Measurements from ENCODE around the gene RHNO1. TPM values are rescaled to one million over a fixed set of nuclear protein-coding genes. Genes with fewer than 3 reads are reported as not detected.
A peak's percentile ranks its signal among the peaks of the same experiment; 100 is the strongest.

Gene RHNO1
- total and polyA plus RNA-seq, 8 donors = 7.0 to 92.0 (median 14.7) TPM; not detected in 1

GRCh38 chr12:2833327-2833726 is 43.7 kb upstream of the RHNO1 start:
- no peak for DNase-seq
- Histone ChIP-seq H3K9me3 (no peaks in the 10 kb centered on the region), H3K4me3 (no peak overlapping the region), H3K36me3 (peaks cover 0 to 47% (median 44%) of the 10 kb centered on the region in 4 donors), H3K27ac (no peak overlapping the region), H3K27me3 (peaks cover 0 to 6% (median 0%) of the 10 kb centered on the region in 3 donors), H3K4me1 (peaks cover 9 to 19% (median 12%) of the 10 kb centered on the region in 4 donors)
- TF ChIP-seq CTCF (IDR thresholded peaks at IDR 0.05) (no peak), EP300 (IDR thresholded peaks at IDR 0.05) (no peak), POLR2AphosphoS5 (IDR thresholded peaks at IDR 0.05) (no peak), POLR2A (IDR thresholded peaks at IDR 0.05) (no peak)
- WGBS, 5 donors = 42 to 66% (median 60%) methylated on average over 5 of the region's 5 CpGs
- intact Hi-C loops (cut with DNase I; ENCODE audit: low total_unique reads) = no loop called here

DNA sequence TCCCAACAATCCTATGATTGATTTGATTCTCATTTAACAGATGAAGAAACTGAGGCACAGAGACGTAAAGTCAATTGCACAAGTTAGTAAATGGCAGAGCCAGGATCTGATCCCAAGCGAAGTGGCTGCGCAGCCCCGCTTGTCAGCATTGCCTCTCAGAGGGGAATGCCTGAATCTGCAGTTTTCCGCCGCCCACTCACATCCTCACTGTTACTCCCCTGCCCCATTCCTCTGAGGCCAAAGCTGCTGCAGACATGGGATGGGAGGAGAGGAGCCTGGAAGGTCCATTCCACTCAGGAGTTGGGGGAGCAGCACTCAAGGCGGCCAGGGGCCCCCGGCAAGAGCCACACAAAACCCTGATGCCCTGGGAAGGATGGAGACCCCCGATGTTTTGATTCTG is 43.2 kb upstream of the RHNO1 start:
- no peak overlapping the region for H3K27ac ChIP-seq
- TF ChIP-seq POLR2A (IDR thresholded peaks at IDR 0.05) (no peak), EP300 (IDR thresholded peaks at IDR 0.05) (no peak), CTCF (IDR thresholded peaks at IDR 0.05) (no peak), POLR2AphosphoS5 (IDR thresholded peaks at IDR 0.05) (no peak)
- H3K27me3 ChIP-seq = peaks cover 0 to 6% (median 0%) of the 10 kb centered on the region in 3 donors
- H3K36me3 ChIP-seq = peaks cover 0 to 45% (median 43%) of the 10 kb centered on the region in 4 donors
- H3K9me3 ChIP-seq = no peaks in the 10 kb centered on the region
- 72 to 85% (median 79%) methylated on average over 9 of the region's 9 CpGs for WGBS, 5 donors
- DNase-seq = peak in 1 of 2 donors; percentile 56
- H3K4me1 ChIP-seq = peaks cover 9 to 19% (median 12%) of the 10 kb centered on the region in 4 donors
- H3K4me3 ChIP-seq = peak overlapping the region in 1 of 4 donors; percentile 25
- intact Hi-C loops (cut with DNase I; ENCODE audit: low total_unique reads) = no loop called here

DNA sequence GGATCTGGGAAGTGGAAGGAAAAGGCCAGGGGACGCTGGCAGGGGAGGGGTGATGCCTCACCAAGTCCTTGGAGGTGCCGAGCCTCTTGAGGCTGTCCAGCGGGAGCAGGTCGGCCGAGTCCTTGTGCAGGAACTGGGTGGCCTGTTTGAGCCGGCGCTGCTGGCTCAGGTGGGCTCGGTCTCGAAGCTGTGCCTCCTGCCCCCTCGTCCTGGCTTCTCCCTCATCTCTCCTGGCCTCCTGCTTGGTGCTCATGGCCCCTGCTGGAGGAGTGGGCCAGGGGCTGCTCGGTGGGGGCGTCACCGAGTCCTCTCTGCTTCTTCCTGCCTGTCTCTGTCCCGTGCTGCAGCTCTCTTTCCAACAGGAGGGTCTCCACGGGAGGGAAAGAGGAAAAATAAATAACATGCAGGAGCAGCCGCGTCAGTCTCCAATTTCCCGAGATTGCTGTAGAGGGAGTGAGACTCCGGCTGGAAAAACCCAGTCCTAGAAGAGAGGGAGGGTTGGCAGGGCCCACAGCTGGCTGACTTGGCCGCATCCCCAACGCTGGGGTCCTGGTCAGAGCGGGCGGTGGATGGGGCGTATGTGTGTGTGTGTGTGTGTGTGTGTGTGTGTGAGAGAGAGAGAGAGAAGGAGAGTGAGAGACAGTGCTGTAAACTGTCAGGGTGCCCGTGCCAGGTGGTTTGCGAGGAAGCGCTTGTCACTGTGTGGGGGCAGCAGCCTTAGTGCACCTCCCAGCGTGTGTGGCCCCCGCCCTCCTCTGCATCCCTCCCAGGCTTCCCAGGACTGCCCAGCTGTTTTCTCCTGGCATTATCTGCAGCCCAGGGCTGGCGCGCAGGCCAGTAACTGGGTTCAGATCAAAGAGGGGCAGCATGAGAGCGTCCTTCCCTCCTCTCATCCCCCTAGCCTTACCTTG is 42.2 kb upstream of the RHNO1 start, which contains the start of gene NRIP2:
Gene NRIP2 (minus strand): TSS at position 455 of the 911 bp plus-strand sequence. CDS start 52 bp downstream, at position 403.
- peaks cover 9 to 19% (median 12%) of the 10 kb centered on the region in 4 donors for H3K4me1 ChIP-seq
- peaks cover 0 to 43% (median 36%) of the 10 kb centered on the region in 4 donors for H3K36me3 ChIP-seq
- 9 to 18% (median 13%) methylated on average over 28 to 32 of the region's 32 CpGs for WGBS, 5 donors
- peak in 1 of 2 donors; percentile 91 for DNase-seq
- H3K27me3 ChIP-seq = peaks cover 0 to 6% (median 0%) of the 10 kb centered on the region in 3 donors
- H3K9me3 ChIP-seq = no peaks in the 10 kb centered on the region
- H3K27ac ChIP-seq = peak within 1 kb of the TSS in 2 of 5 donors; percentile 8 to 26
- peak within 1 kb of the TSS; percentile 12 to 28 (median 22) for H3K4me3 ChIP-seq
- TF ChIP-seq CTCF (IDR thresholded peaks at IDR 0.05) (no peak), EP300 (IDR thresholded peaks at IDR 0.05) (no peak), POLR2AphosphoS5 (IDR thresholded peaks at IDR 0.05) (no peak), POLR2A (IDR thresholded peaks at IDR 0.05) (no peak)
- intact Hi-C loops (cut with DNase I; ENCODE audit: low total_unique reads) = no loop called here

DNA sequence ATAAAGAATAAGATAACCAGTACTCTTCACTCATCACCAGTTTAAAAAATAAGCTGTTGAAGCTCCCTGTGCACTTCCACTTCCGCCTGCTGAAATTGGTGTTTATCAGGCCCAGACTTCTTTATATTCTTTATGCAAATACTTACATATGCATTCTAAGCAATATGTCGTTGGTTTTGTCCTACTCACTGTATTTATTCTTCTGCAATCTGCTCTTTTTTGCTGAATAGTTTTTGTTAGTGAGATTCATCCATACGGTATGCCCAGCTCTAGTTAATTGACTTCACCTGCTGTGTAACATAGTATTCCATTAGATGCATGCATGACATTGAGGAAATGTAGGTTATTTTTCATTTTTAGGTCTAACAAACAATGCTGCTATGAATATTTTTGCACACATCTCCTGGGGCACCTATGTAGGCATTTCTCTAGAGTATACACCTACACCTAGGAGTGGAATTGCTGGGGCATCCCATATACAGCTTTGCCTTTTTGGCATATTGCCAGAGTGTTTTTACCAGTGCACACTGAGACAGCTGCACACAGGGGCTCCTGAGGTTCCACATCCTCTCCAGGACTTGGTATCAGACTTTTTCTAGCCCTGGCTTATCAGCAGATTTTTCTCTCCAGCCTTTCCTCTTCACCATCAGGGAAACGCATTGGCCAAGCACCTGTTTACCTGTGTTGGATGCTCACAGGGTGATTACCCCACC is 41.2 kb upstream of the RHNO1 start:
- 53 to 71% (median 65%) methylated on average over 4 of the region's 4 CpGs for WGBS, 5 donors
- intact Hi-C loops (cut with DNase I; ENCODE audit: low total_unique reads) = no loop called here
- peaks cover 0 to 6% (median 0%) of the 10 kb centered on the region in 3 donors for H3K27me3 ChIP-seq
- no peak overlapping the region for H3K4me3 ChIP-seq
- no peak for DNase-seq
- peaks cover 0 to 35% (median 27%) of the 10 kb centered on the region in 4 donors for H3K36me3 ChIP-seq
- H3K27ac ChIP-seq = no peak overlapping the region
- H3K9me3 ChIP-seq = no peaks in the 10 kb centered on the region
- H3K4me1 ChIP-seq = peaks cover 9 to 19% (median 12%) of the 10 kb centered on the region in 4 donors
- TF ChIP-seq POLR2AphosphoS5 (IDR thresholded peaks at IDR 0.05) (no peak), CTCF (IDR thresholded peaks at IDR 0.05) (no peak), EP300 (IDR thresholded peaks at IDR 0.05) (no peak), POLR2A (IDR thresholded peaks at IDR 0.05) (no peak)
